Brain microvascular endothelial cell (primary cell): ENCODE results near the gene SMARCD3.

ENCODE experiments used
- DNase-seq: peaks from one replicate; pipeline ENCODE4 v3.0.0-alpha.2; 2020
- H3K27ac ChIP-seq: fragments of 250-450 bp; sonication (Bioruptor Pico); 2 replicates; pipeline ENCODE4 v1.5.1; 2020; ENCODE audit warnings: mild to moderate bottlenecking, moderate library complexity
- H3K27me3 ChIP-seq: fragments of 250-450 bp; sonication (Bioruptor Pico); replicated peaks from 2 replicates; pipeline ENCODE4 v1.5.1; 2020; ENCODE audit warnings: mild to moderate bottlenecking
- H3K36me3 ChIP-seq: fragments of 250-450 bp; sonication (Bioruptor Pico); replicated peaks from 2 replicates; pipeline ENCODE4 v1.5.1; 2020; ENCODE audit warnings: mild to moderate bottlenecking
- H3K4me3 ChIP-seq: 2 replicates; pipeline ENCODE4 v1.5.1; 2011; ENCODE audit warnings: low read depth, mild to moderate bottlenecking, control low read depth, low read length, moderate library complexity
- in situ Hi-C: cut with HindIII; loops from 2 replicates; pipeline ENCODE4 v1.10.0; 2017; ENCODE audit warnings: low sequenced_read_pairs, low pct_ligation_motif_present
- TF ChIP-seq, protein P1 (sequence below): IDR thresholded peaks from 2 replicates; pipeline ENCODE4 v1.5.1; 2011; ENCODE audit warnings: low read depth, mild to moderate bottlenecking, moderate library complexity, low read length, control low read depth, inconsistent platforms; ENCODE audit errors: missing control alignments

SMARCD3 gene

DNA sequence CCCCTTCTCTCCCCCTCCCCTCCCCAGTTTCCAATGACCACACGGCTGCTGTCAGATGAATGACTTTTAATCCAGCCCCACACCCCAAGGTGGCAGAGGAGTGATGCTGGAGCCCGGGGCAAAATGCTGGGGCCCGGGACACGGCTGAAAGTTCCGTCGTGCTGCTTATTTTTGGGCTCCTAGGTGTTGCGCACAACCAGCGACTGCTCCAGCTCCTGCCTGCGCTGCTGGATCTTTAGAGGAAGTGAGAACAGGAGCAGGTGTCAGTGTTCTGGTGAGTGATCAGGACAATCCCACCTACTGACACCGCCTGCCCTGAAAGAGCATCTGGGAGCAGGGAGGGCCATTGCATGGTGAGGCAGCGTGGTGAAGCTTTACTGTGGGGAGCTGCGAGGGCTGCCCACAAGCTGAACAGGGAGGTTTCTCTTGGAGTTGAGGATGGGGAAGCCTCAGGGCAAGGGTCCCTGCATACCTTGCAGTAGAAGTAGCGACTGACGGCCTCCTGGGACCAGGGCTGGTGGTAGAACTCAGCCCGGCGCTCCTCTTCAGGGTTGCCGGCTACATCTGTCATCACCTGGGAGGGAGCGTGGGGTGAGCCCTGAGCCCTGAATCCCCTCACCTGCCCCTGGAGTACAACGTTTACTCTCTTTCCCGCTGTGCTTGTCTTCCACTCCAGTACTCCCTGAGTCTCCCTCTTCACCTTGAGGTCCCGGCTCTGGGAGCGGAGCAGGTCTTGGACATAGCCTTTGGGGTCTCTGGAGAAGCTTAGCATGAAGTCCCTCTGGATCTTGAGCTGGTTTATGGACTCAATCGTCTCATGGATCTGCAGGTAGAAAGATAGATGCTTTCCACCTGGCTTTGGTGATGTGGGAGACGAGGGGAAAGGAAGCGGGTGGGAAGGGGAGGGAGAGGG lies 9.3 kb downstream of the SMARCD3 start:
- H3K36me3 ChIP-seq, result peaks cover 76% of the 10 kb centered on the region
- no peak for DNase-seq
- TF ChIP-seq, protein P1, sequence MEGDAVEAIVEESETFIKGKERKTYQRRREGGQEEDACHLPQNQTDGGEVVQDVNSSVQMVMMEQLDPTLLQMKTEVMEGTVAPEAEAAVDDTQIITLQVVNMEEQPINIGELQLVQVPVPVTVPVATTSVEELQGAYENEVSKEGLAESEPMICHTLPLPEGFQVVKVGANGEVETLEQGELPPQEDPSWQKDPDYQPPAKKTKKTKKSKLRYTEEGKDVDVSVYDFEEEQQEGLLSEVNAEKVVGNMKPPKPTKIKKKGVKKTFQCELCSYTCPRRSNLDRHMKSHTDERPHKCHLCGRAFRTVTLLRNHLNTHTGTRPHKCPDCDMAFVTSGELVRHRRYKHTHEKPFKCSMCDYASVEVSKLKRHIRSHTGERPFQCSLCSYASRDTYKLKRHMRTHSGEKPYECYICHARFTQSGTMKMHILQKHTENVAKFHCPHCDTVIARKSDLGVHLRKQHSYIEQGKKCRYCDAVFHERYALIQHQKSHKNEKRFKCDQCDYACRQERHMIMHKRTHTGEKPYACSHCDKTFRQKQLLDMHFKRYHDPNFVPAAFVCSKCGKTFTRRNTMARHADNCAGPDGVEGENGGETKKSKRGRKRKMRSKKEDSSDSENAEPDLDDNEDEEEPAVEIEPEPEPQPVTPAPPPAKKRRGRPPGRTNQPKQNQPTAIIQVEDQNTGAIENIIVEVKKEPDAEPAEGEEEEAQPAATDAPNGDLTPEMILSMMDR, result no peak
- no peaks in the 10 kb centered on the region for H3K27me3 ChIP-seq
- no peak overlapping the region for H3K27ac ChIP-seq
- no peak overlapping the region for H3K4me3 ChIP-seq
- in situ Hi-C loops, result no loop called here

DNA sequence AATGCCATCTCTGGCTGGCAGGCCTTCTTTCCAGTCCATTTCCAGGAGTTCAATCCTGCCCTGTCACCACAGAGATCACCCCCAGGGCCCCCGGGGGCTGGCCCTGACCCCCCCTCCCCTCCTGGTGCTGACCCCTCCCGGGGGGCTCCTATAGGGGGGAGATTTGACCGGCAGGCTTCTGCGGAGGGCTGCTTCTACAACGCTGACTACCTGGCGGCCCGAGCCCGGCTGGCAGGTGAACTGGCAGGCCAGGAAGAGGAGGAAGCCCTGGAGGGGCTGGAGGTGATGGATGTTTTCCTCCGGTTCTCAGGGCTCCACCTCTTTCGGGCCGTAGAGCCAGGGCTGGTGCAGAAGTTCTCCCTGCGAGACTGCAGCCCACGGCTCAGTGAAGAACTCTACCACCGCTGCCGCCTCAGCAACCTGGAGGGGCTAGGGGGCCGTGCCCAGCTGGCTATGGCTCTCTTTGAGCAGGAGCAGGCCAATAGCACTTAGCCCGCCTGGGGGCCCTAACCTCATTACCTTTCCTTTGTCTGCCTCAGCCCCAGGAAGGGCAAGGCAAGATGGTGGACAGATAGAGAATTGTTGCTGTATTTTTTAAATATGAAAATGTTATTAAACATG lies 10.2 kb downstream of the SMARCD3 start:
- DNase-seq, result no peak
- H3K36me3 ChIP-seq, result peaks cover 76% of the 10 kb centered on the region
- H3K27ac ChIP-seq, result no peak overlapping the region
- in situ Hi-C loops, result no loop called here
- no peak overlapping the region for H3K4me3 ChIP-seq
- TF ChIP-seq, protein P1, result no peak
- no peaks in the 10 kb centered on the region for H3K27me3 ChIP-seq

DNA sequence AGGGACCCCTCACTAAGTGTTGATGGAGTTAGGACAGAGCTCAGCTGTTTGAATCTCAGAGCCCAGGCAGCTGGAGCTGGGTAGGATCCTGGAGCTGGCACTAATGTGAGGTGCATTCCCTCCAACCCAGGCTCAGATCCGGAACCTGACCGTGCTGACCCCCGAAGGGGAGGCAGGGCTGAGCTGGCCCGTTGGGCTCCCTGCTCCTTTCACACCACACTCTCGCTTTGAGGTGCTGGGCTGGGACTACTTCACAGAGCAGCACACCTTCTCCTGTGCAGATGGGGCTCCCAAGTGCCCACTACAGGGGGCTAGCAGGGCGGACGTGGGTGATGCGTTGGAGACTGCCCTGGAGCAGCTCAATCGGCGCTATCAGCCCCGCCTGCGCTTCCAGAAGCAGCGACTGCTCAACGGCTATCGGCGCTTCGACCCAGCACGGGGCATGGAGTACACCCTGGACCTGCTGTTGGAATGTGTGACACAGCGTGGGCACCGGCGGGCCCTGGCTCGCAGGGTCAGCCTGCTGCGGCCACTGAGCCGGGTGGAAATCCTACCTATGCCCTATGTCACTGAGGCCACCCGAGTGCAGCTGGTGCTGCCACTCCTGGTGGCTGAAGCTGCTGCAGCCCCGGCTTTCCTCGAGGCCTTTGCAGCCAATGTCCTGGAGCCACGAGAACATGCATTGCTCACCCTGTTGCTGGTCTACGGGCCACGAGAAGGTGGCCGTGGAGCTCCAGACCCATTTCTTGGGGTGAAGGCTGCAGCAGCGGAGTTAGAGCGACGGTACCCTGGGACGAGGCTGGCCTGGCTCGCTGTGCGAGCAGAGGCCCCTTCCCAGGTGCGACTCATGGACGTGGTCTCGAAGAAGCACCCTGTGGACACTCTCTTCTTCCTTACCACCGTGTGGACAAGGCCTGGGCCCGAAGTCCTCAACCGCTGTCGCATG lies 11.0 kb downstream of the SMARCD3 start:
- DNase-seq, result no peak
- in situ Hi-C loops, result no loop called here
- peaks cover 76% of the 10 kb centered on the region for H3K36me3 ChIP-seq
- TF ChIP-seq, protein P1, result no peak
- no peaks in the 10 kb centered on the region for H3K27me3 ChIP-seq
- no peak overlapping the region for H3K27ac ChIP-seq
- no peak overlapping the region for H3K4me3 ChIP-seq

DNA sequence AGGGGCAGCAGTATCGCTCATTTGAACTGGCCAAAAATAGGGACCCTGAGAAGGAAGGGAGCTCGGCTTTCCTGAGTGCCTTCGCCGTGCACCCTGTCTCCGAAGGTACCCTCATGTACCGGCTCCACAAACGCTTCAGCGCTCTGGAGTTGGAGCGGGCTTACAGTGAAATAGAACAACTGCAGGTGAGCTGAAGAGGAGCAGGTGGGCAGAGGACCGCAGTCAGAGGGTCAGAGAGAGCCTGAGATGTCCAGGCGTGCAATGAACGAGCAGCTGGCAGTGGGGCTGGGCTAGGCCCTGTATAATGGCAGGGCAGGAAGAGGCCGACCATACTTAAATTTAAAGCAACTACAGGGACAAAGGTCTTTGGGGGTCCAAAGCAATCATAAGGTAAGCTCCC lies 12.1 kb downstream of the SMARCD3 start:
- Histone ChIP-seq H3K27ac (no peak overlapping the region), H3K27me3 (no peaks in the 10 kb centered on the region), H3K36me3 (peaks cover 70% of the 10 kb centered on the region), H3K4me3 (no peak overlapping the region)
- TF ChIP-seq, protein P1, result no peak
- in situ Hi-C loops, result no loop called here
- no peak for DNase-seq

DNA sequence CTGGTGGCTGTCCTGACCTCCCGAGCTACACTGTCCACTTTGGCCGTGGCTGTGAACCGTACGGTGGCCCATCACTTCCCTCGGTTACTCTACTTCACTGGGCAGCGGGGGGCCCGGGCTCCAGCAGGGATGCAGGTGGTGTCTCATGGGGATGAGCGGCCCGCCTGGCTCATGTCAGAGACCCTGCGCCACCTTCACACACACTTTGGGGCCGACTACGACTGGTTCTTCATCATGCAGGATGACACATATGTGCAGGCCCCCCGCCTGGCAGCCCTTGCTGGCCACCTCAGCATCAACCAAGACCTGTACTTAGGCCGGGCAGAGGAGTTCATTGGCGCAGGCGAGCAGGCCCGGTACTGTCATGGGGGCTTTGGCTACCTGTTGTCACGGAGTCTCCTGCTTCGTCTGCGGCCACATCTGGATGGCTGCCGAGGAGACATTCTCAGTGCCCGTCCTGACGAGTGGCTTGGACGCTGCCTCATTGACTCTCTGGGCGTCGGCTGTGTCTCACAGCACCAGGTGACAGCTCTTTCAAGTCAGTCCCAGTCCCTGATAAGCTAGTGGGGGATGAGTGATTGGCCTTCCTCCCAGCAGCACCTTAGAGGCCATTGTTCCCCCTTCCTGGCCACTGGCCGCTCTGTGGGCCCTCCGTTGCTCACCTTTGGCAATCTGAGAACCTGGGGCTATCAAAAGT lies 13.3 kb downstream of the SMARCD3 start:
- TF ChIP-seq, protein P1, result no peak

More for the DNA sequence above, 13.3 kb downstream of the SMARCD3 start:
- in situ Hi-C loops, result no loop called here
- Histone ChIP-seq H3K27me3 (no peaks in the 10 kb centered on the region), H3K27ac (no peak overlapping the region), H3K4me3 (no peak overlapping the region), H3K36me3 (peaks cover 58% of the 10 kb centered on the region)
- no peak for DNase-seq
